GM19099 (cell line): ENCODE measurements around the gene MTF1.

Experiments used
- POLR2A ChIP-seq: IDR thresholded peaks from 3 replicates; pipeline ENCODE4 v1.6.1; 2011; ENCODE audit warnings: low read depth; ENCODE audit not compliant: insufficient read length; ENCODE audit errors: extremely low read depth

The MTF1 gene

DNA sequence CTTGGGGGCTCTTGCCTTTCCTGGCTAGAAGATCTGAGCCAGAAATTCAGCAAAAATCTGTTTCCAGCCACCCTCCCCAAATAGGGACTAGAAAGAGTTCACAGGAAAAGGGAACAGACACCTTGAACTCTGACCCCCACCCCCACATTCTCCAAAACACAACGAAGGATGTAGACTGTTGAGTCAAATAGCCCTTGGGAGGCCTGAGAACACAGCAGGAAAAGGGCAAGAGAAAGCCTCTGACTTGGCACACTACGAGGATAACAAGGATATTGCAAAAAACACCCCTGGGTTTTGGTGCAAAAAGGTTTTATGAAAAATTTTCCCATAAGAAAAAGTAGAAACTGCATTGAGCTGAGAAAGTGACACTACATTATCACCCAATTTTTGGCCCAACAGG, 49.5 kb downstream of the MTF1 start:
- TF ChIP-seq POLR2A = no peak

DNA sequence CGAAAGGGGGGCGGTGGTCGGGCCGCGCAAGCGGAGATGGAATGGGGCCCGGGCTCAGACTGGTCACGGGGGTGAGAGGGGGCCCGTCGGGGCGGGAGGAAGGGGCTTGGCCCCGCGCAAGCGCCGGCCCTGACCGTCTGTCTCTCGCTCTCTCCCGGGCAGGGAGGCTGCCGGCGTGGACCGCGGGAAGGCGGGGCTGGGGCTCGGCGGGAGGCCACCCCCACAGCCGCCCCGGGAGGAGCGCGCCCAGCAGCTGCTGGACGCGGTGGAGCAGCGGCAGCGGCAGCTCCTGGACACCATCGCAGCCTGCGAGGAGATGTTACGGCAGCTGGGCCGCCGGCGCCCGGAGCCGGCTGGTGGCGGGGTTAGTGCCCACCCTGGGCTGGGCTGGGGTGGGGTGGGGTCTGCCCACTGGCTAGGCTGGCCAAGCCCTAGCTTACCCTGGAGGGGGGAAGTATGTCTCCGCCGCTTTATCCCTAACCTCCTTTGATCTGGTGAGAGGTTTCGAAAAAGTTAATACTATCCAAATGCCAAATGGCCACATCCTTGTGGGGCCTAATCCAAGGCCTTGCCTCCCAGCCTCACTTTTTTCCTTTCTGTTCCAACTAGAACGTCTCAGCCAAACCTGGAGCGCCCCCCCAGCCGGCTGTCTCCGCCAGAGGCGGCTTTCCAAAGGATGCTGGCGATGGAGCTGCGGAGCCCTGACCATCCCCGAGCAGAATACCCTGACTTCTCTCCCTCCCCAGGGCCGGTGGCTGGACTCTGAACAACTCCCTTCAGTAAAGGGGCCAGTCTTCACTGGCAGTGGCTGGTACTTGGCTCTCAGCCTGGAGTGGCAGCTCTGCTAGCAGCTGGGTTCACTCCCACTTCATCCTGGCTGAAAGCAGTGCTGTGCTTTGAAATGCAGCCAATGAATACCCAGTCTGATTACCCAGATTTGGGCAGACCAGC, 50.7 kb downstream of the MTF1 start:
- no peak for TF ChIP-seq POLR2A

DNA sequence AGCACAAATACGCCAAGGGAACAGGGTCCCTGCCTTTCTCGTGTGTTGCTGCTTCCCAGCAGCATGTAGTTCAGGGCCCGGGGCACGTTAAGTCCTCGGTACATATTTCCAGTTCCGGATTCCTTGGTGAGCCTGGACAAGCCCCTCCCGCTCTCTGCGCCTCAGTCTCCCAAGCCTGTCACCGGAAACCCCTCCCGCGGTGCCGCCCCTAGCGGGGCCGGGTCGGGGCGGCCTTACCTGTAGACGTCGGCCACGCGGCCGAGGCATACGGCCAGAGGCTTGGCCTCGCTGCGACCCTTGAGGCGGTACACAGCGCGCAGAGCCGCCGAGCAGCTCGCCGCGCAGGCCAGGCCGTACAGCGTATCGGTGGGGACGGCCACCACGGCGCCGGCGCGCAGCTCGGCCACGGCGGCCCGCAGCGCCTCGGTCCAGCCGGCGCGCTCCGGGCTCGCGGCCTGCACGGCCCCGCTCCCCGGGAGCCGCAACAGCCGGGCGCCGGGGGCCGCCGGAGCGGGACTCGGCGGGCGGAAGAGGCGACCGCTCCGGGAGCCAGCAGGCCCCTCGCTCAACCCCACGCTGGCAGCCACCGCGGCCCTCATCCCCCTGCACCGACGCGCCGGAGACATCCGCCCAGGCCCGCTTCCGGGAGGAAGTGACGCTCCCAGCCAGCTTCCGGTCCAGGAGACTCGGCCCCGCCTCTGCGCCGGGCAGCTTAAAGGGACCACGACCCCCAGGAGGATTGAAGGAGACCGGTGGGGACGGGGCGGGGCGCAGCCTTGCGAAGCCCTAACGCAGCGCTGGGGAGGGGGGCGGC, 51.6 kb downstream of the MTF1 start, which contains the start of the genes C1orf122 and YRDC:
Gene C1orf122, plus strand, starts transcription at position 236 of the 814 bp plus-strand sequence. CDS start 615 bp downstream, outside the sequence.
Gene YRDC, minus strand, starts transcription at position 654 of the 814 bp plus-strand sequence. Its CDS starts 28 bp downstream, at position 626.
- peak; percentile 85 for TF ChIP-seq POLR2A

GRCh38 chr1:37807220-37807554, 52.2 kb downstream of the MTF1 start:
- TF ChIP-seq POLR2A = no peak

DNA sequence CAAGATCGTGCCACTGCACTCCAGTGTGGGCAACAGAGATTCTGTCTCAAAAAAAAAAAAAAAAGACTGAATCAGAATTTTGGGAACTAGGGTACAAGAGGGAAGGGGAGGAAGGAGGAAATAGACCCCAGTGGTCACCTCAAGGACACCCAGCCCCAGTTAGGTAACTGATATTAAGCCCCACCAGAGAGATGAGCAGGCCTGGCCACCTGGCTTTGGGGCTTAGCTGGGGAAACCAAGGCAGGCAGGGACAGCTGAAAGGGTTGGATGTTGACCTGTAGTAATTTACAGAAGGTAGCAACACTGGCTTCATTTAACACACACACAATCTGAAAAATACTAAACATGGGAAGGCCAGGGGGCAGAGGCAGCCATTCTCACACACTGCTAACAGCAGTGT, 57.0 kb downstream of the MTF1 start:
- no peak for TF ChIP-seq POLR2A

DNA sequence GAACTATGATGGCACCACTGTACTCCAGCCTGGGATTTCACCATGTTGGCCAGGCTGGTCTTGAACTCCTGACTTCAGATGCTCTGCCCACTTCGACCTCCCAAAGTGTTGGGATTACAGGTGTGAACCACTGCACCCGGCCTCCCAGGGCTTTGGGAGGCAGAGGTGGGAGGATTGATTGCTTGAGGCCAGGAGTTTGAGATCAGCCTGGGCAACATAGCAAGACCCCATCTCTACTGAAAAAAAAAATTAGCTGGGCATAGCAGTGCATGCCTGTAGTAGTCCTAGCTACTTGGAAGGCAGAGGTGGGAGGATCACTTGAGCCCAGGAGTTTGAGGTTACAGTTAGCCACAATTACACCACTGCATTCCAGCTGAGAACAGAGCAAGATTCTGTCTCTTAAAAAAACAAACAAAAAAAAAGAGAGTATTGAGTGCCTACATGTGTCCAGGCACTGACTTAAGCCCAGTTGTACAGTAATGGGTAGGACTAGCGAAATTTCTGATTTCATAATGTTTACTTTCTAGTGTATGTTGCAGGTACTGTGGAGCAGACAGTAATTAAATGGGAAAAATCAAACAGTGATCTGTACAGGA, 61.5 kb downstream of the MTF1 start:
- TF ChIP-seq POLR2A = no peak

GRCh38 chr1:37795340-37796125, 63.9 kb downstream of the MTF1 start:
- TF ChIP-seq POLR2A = no peak

GRCh38 chr1:37794372-37795339, 64.7 kb downstream of the MTF1 start:
- TF ChIP-seq POLR2A = no peak

- TF ChIP-seq POLR2A = peak; percentile 31
Measured at GRCh38 chr1:37793773-37794371, 65.5 kb downstream of the MTF1 start, which contains the start of gene MANEAL. Gene MANEAL, plus strand, starts transcription at chr1:37793847. Its CDS starts 336 bp downstream, at chr1:37794183.

DNA sequence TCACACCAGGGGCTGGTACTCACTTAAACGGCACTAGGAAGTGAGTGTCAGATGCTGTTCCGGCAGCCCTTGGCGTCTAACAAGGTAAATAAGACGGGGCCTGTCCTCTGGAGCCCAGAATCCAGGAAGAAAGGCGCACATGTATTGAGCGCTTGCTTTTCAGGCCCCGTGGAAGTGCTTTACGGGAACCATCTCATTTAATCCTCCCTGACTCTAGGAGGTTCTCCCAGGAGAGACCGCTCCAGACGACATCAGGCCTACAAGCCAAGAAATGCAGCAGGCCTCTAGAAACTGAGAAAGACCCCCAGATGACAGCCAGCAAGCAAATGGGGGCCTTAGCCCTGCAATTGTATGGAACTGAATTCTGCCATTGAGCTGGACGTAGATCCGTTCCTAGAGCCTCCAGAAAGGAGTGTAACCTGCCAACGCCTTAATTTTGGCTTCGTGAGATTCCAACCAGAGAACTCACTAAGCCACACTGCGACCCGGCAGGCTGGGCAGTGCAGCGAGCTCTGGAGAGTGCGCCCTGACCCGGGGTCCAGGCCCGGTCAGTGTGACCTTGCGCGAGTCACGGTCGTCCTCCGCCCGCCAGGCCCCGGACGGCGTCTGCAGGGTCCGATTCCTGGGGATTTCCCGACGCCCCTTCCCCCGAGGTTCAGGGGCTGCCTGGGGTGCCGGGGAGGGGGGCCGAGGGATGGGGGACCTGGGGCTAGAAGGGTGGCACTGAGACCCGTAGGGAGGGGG, 66.3 kb downstream of the MTF1 start:
- no peak for TF ChIP-seq POLR2A

GRCh38 chr1:37782491-37782890, 76.9 kb downstream of the MTF1 start:
- TF ChIP-seq POLR2A = no peak

DNA sequence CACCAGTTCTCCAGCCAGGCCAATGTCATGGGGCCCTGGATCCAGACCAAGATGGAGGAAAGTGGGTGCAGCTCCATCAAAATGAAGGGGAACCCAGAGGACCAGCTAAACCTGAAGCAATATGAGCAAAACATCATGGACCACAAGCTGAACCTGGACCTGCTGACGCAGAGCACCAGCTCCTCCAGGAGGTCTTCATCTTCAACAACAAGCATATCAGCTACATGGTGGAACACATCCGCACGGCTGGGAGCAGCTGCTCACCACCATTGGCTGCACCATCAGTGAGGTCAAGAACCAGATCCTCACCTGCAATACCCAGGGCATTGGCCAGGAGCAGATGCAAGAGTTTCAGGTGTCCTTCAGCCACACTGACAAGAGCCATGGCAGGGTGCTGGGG, 80.7 kb downstream of the MTF1 start:
- no peak for TF ChIP-seq POLR2A

DNA sequence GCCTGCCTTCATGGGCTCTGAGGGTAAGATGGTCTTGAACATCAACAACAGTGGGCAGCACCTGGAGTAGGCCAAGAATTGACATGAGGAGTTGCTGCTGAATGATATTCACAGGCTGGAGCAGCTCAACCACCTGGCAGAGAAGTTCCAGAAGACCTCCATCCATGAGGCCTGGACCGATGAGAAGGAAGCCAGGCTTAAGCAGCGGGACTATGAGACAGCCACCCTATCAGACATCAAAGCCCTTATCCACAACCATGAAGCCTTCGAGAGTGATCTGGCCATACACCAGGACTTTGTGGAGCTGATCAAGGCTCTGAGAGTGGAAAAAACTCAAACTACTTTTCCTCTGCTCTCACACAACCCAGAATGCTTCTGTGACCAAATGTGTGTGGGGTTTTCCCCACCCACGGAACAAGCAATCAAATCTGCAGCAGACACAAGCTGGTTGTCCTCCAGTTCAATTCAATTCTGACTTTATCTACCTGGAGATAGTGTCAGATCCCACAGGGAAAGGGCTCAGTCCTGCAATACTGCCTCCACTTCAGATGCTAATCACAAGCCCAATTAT, 82.4 kb downstream of the MTF1 start:
- TF ChIP-seq POLR2A = no peak
